HG02938 (cell line): ENCODE results near the gene GTF2F2.

Source experiments
- ATAC-seq: cut with Tn5 transposase; IDR thresholded peaks from one replicate; pipeline ENCODE4 v1.9.1; 2021; ENCODE audit warnings: mild to moderate bottlenecking, moderate library complexity; ENCODE audit not compliant: unreplicated experiment

Gene GTF2F2

GRCh38 chr13:45299194-45299593, 178.9 kb downstream of the GTF2F2 start:
- ATAC-seq, result no peak

DNA sequence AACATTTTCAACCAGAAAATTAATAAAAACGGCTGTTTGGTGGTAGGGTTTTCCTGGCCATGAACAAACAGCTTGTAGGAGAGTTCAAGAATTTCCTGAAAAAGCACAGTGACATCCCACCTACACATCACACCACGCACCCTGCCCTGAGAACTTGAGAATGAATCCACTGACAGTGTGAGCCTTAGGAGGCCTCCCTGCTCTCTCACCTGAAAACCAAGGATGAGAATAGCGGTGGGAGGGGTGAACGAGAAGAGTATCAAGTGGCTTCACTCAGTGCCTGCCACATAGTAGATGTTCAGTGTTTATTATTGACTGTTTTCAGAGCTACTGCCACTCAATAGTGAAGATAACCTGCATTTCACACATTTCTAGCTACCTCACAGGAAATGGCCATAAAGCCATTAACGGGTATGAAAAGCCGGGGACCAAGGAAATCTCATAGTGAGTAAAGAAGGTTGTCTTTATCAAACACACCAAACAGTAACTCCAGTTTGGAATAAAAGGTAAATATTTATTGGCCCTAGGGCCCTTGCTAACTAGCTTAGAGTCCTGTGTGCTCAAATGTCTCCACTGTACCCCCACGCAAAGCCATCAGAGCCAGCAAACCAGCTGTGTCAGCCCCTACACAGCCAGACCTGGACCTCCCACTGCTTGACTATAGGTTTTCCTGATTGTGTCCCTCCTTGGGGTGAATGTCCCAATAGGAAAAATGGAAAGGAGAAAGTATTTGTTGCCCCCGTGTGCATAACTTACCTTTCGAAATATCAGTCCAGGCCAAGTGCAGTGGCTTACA, 180.1 kb downstream of the GTF2F2 start:
- ATAC-seq, result no peak

DNA sequence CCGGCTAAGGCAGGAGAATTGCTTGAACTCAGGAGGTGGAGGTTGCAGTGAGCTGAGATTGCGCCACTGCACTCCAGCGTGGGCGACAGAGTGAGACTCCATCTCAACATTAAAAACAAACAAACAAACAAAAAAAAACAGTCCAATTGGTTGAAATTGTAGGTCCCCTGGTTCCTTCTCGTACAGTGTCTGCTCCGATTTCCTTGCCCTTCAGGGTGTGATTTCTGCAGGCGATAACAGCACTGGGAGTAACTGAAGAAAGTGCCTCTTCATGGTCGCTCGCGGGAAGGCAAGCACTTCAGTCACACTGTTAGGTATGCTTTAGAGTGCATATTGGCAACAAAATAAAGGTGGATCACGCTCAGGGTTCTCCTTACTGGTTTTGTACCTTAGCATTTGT, 181.0 kb downstream of the GTF2F2 start:
- ATAC-seq, result no peak

GRCh38 chr13:45302507-45302906, 182.2 kb downstream of the GTF2F2 start:
- no peak for ATAC-seq

- no peak for ATAC-seq
These were observed 182.7 kb downstream of the GTF2F2 start for GRCh38 chr13:45303026-45303425.

- no peak for ATAC-seq
These were observed 183.6 kb downstream of the GTF2F2 start for GRCh38 chr13:45303866-45304265.

DNA sequence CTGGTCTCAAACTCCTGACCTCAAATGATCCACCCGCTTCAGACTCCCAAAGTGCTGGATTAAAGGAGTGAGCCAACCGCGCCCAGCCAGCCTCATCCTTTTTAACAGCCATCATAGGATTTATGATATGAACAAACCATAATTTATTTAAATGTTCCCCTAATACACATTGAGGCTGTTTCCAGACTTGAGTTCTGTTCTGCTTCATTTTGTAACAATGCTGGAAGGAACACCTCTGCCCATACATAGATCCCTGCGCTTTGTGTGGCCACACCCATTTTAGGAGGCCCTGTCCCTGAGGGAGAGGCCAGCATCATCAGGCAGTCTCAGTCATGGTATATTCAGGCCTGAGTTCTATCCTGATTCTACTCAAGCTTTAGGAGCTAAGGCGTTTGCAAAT, 184.8 kb downstream of the GTF2F2 start:
- no peak for ATAC-seq

DNA sequence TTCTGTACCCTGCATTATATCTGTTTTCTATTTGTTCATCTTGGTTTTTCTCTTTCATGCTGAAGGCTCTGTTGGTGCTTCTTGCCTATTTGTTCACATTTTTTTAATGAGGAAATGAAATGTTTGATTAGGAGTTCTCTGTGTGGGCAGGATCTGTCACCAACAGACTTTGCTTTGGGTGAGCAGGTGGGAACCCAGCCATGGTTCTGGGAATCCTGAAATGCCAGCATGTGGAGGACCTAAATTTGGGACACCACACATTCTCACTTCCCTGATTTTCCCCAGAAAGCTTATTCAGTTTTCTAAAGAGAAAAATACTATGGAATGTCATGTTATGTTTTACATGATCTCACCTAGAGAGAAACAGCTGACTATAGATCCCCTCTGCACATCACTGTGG, 186.7 kb downstream of the GTF2F2 start:
- no peak for ATAC-seq

DNA sequence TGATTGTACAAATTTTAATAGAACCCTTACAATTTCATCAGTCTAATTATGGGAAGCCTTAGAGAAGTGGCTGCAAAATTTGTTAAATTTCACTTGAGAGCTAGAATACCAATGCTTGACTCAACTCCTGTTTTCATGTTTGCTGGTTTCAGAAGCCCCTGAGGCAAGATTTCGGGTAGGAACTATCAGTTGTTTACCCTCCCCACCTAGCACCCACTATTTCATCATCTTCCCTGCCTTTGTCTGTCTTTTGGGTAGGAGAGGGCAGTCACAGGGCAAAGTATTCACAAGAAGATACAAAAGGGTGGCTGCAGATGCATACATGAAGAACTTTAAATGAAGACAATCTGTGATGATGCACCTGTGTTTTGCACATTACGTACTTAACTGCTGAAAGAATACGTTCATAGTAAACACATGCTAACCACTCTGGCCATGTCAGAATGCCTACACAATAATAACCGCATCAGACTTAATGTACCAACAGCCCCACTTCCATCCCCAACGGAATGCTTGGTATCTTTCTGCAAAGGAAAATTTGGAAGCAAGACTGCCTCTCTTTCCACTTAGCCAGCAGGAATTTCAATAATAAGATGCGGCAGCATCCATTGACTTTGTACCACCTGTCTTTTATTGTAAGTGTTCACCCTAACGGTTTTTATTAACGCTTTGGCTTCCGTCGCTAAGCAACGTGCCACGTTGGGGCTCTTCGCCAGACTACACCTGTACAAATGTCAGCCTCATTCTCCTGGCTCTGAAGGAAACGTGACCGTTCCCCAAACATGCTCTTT, 190.2 kb downstream of the GTF2F2 start:
- ATAC-seq, result no peak

GRCh38 chr13:45314822-45315221, 194.5 kb downstream of the GTF2F2 start:
- ATAC-seq, result no peak

- no peak for ATAC-seq
These were observed 195.3 kb downstream of the GTF2F2 start for GRCh38 chr13:45315520-45316167.

DNA sequence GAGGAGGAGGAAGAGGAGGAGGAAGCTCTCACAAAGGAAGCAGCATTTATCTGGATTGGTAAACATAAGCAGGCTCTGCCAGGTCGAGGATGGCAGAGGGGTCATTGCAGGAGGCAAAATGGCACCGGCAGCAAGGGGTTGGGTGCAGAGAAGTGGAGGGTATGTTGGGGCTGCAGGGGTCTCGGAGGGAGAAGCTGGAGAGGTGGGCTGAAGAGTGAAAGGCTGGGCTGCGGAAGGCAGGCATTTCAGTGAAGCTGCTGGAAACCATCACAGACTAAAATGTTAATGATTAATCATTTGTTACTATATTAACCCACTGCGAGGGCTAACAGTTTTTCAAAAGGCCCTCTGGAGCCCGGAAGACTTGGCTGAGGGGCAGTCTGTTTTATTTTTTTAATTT, 196.0 kb downstream of the GTF2F2 start:
- ATAC-seq, result no peak

GRCh38 chr13:45316996-45317395, 196.7 kb downstream of the GTF2F2 start:
- ATAC-seq, result no peak

GRCh38 chr13:45320876-45321629, 200.7 kb downstream of the GTF2F2 start:
- ATAC-seq, result no peak

- ATAC-seq, result no peak
These were observed 205.5 kb downstream of the GTF2F2 start for GRCh38 chr13:45325806-45326205.

GRCh38 chr13:45327253-45327955, 207.1 kb downstream of the GTF2F2 start:
- no peak for ATAC-seq

- ATAC-seq, result no peak
These were observed 208.4 kb downstream of the GTF2F2 start for GRCh38 chr13:45328661-45329111.

- ATAC-seq, result no peak
These were observed 210.9 kb downstream of the GTF2F2 start for GRCh38 chr13:45331123-45331619.

GRCh38 chr13:45331692-45332035, 211.4 kb downstream of the GTF2F2 start:
- ATAC-seq, result no peak
